NT2/D1 (cell line): Measurements from ENCODE around the gene PODN.

Experiments
- YY1 ChIP-seq: IDR thresholded peaks from 2 replicates; pipeline ENCODE4 v1.6.1; 2011; ENCODE audit not compliant: insufficient read length, insufficient read depth
- ZNF274 ChIP-seq: IDR thresholded peaks from 2 replicates; pipeline ENCODE4 v1.6.1; 2011; ENCODE audit warnings: mild to moderate bottlenecking, low read depth, low read length

DNA sequence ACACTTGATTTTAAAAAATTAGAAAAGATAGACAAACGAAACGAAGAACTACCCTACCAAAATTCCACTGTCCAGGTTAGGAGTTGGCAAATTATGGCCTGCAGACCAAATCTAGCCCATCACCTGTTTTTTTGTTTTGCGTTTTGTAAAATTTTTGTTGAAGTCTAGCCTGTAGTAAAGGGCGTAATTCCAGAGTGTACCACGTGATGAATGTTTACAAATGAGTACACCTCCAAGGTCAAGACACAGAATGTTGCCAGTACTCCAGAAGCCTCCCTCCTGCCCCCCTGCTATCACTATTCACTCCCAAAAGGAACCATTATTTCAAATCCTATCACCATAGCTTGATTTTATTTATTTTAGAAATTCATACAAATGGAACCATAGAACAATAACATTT, 17.1 kb upstream of the PODN start:
- TF ChIP-seq YY1 (no peak), ZNF274 (no peak)
